Stomach (tissue), 4 donors: ENCODE measurements around the gene ANKRD34A.

ENCODE experiments used
- EP300 ChIP-seq: sonication (generic); formaldehyde crosslinking; IDR thresholded peaks from one replicate; pipeline ENCODE4 v1.6.1; 2017; ENCODE audit warnings: antibody characterized with exemption
- POLR2A ChIP-seq, 4 donors: fragments of 450-650 bp; IDR thresholded peaks; one replicate each; pipeline ENCODE4 v1.6.1; 2016; ENCODE audit warnings: antibody characterized with exemption in 4 of 4, control low read depth in 2 of 4, mild to moderate bottlenecking in 1 of 4, moderate library complexity in 1 of 4
- TF ChIP-seq, protein P1 (sequence below), 7 experiments: fragments of 450-650 bp in 4 of 7; fragments of 200-600 bp in 3 of 7; sonication (generic) in 3 of 7; IDR thresholded peaks; one replicate each; pipeline ENCODE4 v1.5.1; 2016 to 2019; ENCODE audit warnings: antibody characterized with exemption in 7 of 7, control low read depth in 2 of 7, mild to moderate bottlenecking in 1 of 7

GRCh38 chr1:145959957-145960467, 4.4 kb downstream of the ANKRD34A start:
- TF ChIP-seq, protein P1, sequence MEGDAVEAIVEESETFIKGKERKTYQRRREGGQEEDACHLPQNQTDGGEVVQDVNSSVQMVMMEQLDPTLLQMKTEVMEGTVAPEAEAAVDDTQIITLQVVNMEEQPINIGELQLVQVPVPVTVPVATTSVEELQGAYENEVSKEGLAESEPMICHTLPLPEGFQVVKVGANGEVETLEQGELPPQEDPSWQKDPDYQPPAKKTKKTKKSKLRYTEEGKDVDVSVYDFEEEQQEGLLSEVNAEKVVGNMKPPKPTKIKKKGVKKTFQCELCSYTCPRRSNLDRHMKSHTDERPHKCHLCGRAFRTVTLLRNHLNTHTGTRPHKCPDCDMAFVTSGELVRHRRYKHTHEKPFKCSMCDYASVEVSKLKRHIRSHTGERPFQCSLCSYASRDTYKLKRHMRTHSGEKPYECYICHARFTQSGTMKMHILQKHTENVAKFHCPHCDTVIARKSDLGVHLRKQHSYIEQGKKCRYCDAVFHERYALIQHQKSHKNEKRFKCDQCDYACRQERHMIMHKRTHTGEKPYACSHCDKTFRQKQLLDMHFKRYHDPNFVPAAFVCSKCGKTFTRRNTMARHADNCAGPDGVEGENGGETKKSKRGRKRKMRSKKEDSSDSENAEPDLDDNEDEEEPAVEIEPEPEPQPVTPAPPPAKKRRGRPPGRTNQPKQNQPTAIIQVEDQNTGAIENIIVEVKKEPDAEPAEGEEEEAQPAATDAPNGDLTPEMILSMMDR (IDR thresholded peaks at IDR 0.05) = no peak
- TF ChIP-seq POLR2A (IDR thresholded peaks at IDR 0.05) (no peak), EP300 (no peak)
